Erythroblast (primary cell): ENCODE measurements around the gene USP17L30.
"Not testable (repeated sequence)": the region's sequence is repeated elsewhere in the genome, so short reads cannot be mapped to it uniquely, and the experiment has no call there.

Experiments
- GATA1 ChIP-seq: IDR thresholded peaks from 2 replicates; pipeline ENCODE4 v1.6.1; 2011; ENCODE audit warnings: low read depth, mild to moderate bottlenecking, control low read depth, low read length, moderate library complexity
- POLR2A ChIP-seq: IDR thresholded peaks from 2 replicates; pipeline ENCODE4 v1.6.1; 2011; ENCODE audit warnings: mild to moderate bottlenecking, low read length

DNA sequence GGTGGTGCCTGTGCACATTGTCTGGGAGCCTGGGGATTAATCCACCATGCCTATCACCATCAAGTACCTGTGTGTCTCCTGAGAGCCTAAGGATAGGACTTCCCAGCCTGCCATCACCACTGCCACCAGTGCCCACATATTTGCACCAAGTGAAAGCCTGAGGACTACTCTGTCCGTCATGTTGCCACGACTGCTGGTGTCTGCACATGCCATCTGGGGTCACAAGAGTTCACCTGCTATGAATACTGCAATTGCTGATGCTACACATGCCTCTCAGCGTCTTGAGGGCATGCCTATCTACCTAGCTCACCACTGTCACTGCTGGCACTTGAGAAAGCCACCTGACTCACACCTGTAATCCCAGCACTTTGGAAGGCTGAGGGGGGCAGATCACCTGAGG is 43.6 kb downstream of the USP17L30 start:
- TF ChIP-seq POLR2A, GATA1: not testable (repeated sequence)
